ENCODE results near the gene TLR9.

DNA sequence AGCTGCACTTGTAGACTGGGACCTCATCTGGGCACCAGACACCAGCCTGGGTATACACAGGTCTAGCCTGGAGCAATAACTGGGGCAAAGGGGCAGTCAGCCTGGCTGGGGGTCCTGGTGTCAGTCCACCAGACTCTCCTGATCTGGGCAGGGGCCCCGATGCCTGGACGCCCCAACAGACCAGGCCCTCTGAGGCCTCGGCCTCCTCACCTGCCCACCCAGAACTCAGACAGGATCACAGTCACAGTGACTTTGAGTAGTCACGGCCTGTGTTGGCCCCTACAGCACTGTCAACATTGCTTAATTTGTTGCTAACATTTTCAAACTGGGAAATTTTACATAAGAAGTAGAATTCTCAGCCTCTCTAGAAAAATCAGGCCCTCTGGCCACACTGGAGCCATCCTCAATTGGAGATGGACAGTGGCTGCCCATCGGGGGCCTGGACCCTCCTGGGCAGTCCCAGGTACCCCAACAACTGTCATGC, 7.7 kb upstream of the TLR9 start:
- TF ChIP-seq, protein P1, sequence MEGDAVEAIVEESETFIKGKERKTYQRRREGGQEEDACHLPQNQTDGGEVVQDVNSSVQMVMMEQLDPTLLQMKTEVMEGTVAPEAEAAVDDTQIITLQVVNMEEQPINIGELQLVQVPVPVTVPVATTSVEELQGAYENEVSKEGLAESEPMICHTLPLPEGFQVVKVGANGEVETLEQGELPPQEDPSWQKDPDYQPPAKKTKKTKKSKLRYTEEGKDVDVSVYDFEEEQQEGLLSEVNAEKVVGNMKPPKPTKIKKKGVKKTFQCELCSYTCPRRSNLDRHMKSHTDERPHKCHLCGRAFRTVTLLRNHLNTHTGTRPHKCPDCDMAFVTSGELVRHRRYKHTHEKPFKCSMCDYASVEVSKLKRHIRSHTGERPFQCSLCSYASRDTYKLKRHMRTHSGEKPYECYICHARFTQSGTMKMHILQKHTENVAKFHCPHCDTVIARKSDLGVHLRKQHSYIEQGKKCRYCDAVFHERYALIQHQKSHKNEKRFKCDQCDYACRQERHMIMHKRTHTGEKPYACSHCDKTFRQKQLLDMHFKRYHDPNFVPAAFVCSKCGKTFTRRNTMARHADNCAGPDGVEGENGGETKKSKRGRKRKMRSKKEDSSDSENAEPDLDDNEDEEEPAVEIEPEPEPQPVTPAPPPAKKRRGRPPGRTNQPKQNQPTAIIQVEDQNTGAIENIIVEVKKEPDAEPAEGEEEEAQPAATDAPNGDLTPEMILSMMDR (IDR thresholded peaks at IDR 0.05; ENCODE audit: low read depth, low read length) = no peak
- TF ChIP-seq POLR2A (IDR thresholded peaks at IDR 0.05; ENCODE audit: extremely low read depth, insufficient read length) = no peak
- TF ChIP-seq MYC (IDR thresholded peaks at IDR 0.05; ENCODE audit: low read depth, low read length) = no peak
